Measurements from ENCODE around the gene MROH8.

Gene MROH8

DNA sequence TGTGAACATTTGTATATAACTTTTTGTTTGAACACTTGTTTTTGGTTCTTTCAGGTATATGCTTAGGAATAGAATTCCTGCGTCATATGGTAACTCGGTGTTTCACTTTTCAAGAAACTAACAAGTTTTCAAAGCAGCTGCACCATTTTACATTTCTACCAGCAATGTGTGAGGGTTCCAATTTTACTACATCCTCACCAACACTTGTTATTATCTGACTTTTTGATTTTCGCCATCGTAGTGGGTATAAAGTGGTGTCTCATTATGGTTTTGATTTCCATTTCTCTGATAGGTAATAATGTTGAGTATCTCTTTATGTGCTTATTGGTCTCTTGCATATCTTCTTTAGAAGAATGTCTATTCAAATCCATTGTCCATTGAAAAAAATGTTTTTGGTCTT is 39.6 kb upstream of the MROH8 start:
- Histone ChIP-seq H4K20me1 (peaks cover 29% of the 10 kb centered on the region), H3K9me3 (no peaks in the 10 kb centered on the region; the same call in 1 of the 2 replicates), H3K4me2 (no peak overlapping the region), H3K9ac (no peak overlapping the region), H3K4me3 (no peak overlapping the region), H3K36me3 (peaks cover 97% of the 10 kb centered on the region), H3K27me3 (no peaks in the 10 kb centered on the region), H3K4me1 (no peaks in the 10 kb centered on the region), H3K27ac (no peak overlapping the region)
- no peak for TF ChIP-seq Cebpa-rat (IDR thresholded peaks at IDR 0.05)

DNA sequence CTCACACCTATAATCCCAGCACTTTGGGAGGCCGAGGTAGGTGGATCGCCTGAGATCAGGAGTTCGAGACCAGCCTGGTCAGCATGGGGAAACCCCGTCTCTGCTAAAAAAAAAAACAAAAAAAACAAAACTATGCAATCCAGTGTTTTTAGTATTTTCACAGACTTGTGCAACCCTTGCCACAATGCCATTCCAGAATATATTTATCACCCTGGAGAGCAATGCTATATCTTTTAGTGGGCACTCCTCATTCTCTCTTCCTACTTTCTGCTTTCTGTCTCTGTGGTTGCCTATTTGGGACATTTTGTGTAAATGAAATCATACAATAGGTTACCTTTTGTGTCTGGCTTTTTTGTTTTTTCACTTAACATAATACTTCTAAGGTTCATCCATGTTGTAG is 39.1 kb upstream of the MROH8 start:
- TF ChIP-seq Cebpa-rat (IDR thresholded peaks at IDR 0.05): no peak
- no peak overlapping the region for H3K4me2 ChIP-seq
- H3K27ac ChIP-seq: no peak overlapping the region
- no peaks in the 10 kb centered on the region; the same call in 1 of the 2 replicates for H3K9me3 ChIP-seq
- H3K4me1 ChIP-seq: no peaks in the 10 kb centered on the region
- H3K36me3 ChIP-seq: peaks cover 97% of the 10 kb centered on the region
- peaks cover 29% of the 10 kb centered on the region for H4K20me1 ChIP-seq
- H3K4me3 ChIP-seq: no peak overlapping the region
- no peaks in the 10 kb centered on the region for H3K27me3 ChIP-seq
- no peak overlapping the region for H3K9ac ChIP-seq

DNA sequence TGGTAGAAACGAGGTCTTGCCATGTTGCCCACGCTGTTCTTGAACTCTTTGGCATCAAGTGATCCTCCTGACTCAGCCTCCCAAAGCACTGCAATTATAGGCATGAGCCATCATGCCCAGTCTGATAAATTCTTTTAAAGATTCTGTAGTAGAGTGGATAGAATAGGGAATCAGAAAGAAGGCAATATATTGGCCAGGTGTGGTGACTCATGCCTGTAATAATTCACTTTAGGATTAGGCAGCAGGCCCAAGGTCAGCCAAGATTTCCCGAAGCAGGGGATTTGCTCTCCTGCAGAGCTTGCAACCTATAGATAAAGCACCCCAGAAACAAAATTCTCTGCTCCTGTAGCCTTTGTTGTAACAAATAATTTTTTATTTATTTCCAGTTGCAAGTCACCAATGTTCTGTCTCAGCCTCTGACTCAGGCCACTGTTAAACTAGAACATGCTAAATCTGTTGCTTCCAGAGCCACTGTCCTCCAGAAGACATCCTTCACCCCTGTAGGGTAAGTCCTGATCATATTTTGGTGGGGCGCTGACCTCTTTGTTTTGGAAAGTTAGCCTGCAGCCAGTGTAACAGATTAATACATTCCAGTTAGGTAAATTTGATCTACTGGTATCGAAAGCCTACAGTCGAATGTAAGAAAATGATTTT is 30.4 kb upstream of the MROH8 start:
- H3K4me3 ChIP-seq: no peak overlapping the region
- H4K20me1 ChIP-seq: peaks cover 6% of the 10 kb centered on the region; the same call in 1 of the 2 replicates
- TF ChIP-seq Cebpa-rat (IDR thresholded peaks at IDR 0.05): no peak
- H3K36me3 ChIP-seq: peaks cover 100% of the 10 kb centered on the region
- no peak overlapping the region for H3K4me2 ChIP-seq
- no peak overlapping the region for H3K27ac ChIP-seq
- no peaks in the 10 kb centered on the region for H3K9me3 ChIP-seq
- H3K9ac ChIP-seq: no peak overlapping the region
- no peaks in the 10 kb centered on the region for H3K27me3 ChIP-seq
- no peaks in the 10 kb centered on the region for H3K4me1 ChIP-seq

DNA sequence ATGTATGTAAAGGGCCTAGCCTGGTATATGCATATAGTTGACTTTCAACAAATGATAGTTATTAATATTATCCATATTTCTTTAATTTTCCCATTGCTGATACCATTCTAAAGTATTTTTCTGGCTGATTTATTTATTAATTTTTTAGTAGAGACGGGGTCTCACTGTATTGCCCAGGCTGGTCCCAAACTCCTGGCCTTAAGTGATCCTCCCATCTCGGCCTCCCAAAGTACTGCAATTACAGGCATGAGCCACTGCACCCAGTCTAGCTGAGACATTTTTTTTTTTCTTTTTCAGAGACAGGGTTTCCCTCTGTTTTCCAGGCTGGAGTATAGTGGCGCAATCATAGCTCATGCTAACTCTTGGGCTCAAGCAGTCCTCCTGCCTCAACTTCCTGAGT is 29.8 kb upstream of the MROH8 start:
- Histone ChIP-seq H3K27ac (no peak overlapping the region), H3K36me3 (peaks cover 100% of the 10 kb centered on the region)

DNA sequence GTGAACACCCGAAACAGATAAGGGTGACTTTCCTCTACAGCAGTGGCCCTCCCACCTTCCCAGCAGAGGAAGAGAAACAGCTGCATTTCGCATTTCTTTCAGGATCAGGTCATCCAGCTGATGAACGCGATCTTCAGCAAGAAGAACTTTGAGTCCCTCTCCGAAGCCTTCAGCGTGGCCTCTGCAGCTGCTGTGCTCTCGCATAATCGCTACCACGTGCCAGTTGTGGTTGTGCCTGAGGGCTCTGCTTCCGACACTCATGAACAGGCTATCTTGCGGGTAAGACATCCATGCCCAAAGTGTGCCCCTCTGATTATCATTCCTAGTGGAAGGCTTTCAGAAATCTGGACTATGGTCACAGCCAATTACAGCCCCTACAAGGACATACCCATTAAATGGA is 27.8 kb upstream of the MROH8 start:
- no peak overlapping the region for H3K27ac ChIP-seq
- no peaks in the 10 kb centered on the region for H3K27me3 ChIP-seq
- H4K20me1 ChIP-seq: peaks cover 28% of the 10 kb centered on the region
- no peak overlapping the region for H3K4me2 ChIP-seq
- no peaks in the 10 kb centered on the region for H3K4me1 ChIP-seq
- no peak for TF ChIP-seq Cebpa-rat (IDR thresholded peaks at IDR 0.05)
- H3K36me3 ChIP-seq: peaks cover 100% of the 10 kb centered on the region
- no peaks in the 10 kb centered on the region for H3K9me3 ChIP-seq
- no peak overlapping the region for H3K9ac ChIP-seq
- no peak overlapping the region for H3K4me3 ChIP-seq

More for the DNA sequence above, 29.8 kb upstream of the MROH8 start:
- TF ChIP-seq Cebpa-rat (IDR thresholded peaks at IDR 0.05): no peak
- Histone ChIP-seq H4K20me1 (peaks cover 8% of the 10 kb centered on the region; the same call in 1 of the 2 replicates), H3K4me1 (no peaks in the 10 kb centered on the region), H3K9me3 (no peaks in the 10 kb centered on the region), H3K9ac (no peak overlapping the region), H3K4me2 (no peak overlapping the region), H3K27me3 (no peaks in the 10 kb centered on the region), H3K4me3 (no peak overlapping the region)

DNA sequence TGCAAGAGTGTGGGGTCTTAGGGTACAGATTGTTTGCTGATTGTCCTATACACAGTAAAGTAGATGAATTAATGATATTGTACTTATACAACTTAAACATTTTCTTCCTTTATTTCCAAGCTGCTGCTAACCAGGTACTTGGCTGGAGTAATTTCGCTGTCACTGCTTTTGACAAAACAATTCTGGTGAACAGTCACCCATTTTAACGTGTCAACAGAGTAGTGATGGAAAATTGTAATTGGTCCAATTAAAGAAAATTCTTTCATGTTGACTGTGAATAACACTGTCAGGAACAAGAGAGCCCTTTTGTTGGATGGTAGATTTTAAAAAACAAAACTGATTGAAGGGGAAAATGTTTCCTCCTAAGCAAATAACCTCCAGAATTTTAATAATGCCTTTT is 26.4 kb upstream of the MROH8 start:
- Histone ChIP-seq H3K9me3 (no peaks in the 10 kb centered on the region), H3K27me3 (no peaks in the 10 kb centered on the region), H4K20me1 (peaks cover 41% of the 10 kb centered on the region), H3K9ac (no peak overlapping the region), H3K36me3 (peaks cover 99% of the 10 kb centered on the region), H3K4me2 (no peak overlapping the region), H3K4me3 (no peak overlapping the region), H3K27ac (no peak overlapping the region), H3K4me1 (no peaks in the 10 kb centered on the region)
- no peak for TF ChIP-seq Cebpa-rat (IDR thresholded peaks at IDR 0.05)

DNA sequence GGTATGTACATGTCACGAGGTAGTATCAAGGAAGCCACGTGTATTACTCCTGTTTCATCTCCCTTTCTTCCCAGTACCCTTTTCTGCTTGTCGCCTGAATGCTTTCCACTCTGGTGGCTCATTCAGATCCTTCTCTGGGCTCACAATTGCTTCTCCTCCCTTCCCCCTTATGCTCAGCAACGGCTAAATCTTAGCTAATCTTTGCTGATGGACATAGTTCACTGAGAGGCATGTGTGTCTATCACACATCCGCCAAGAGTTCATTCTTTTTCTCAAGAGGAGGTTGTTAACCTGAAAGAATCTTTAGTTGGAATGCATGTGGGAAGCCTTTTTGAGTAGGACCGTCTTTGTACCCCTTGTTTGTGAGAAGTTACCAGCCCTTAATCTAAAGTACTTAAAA is 25.8 kb upstream of the MROH8 start:
- H3K27ac ChIP-seq: no peak overlapping the region
- no peak overlapping the region for H3K4me2 ChIP-seq
- H3K9me3 ChIP-seq: no peaks in the 10 kb centered on the region
- H3K9ac ChIP-seq: no peak overlapping the region
- no peak overlapping the region for H3K4me3 ChIP-seq
- no peak for TF ChIP-seq Cebpa-rat (IDR thresholded peaks at IDR 0.05)
- no peaks in the 10 kb centered on the region for H3K27me3 ChIP-seq
- no peaks in the 10 kb centered on the region for H3K4me1 ChIP-seq
- peaks cover 45% of the 10 kb centered on the region for H4K20me1 ChIP-seq
- H3K36me3 ChIP-seq: peaks cover 99% of the 10 kb centered on the region

DNA sequence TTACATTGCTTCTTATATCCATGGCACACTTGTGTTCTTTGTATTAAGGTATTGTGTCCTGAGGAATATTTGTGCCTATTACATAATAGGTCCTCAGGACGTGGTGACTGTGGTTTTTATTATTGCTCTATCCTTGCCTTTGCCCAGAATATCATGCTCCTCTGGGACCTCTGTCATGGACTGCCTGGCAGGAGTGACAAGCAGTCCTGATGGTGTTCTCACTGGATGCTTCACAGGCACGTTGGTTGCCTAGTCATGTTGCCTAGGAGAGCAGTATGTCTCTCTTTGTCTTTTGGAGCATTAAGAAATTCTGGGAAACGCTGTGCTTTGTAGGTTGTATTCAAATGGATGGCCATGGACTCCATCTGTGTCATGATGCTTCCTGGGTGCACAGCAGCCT is 24.7 kb upstream of the MROH8 start:
- peaks cover 99% of the 10 kb centered on the region for H3K36me3 ChIP-seq
- no peaks in the 10 kb centered on the region for H3K27me3 ChIP-seq
- H3K9me3 ChIP-seq: no peaks in the 10 kb centered on the region
- H3K4me3 ChIP-seq: no peak overlapping the region
- TF ChIP-seq Cebpa-rat (IDR thresholded peaks at IDR 0.05): no peak
- H3K27ac ChIP-seq: no peak overlapping the region
- H3K4me2 ChIP-seq: no peak overlapping the region
- H4K20me1 ChIP-seq: peaks cover 50% of the 10 kb centered on the region
- H3K4me1 ChIP-seq: no peaks in the 10 kb centered on the region
- H3K9ac ChIP-seq: no peak overlapping the region

DNA sequence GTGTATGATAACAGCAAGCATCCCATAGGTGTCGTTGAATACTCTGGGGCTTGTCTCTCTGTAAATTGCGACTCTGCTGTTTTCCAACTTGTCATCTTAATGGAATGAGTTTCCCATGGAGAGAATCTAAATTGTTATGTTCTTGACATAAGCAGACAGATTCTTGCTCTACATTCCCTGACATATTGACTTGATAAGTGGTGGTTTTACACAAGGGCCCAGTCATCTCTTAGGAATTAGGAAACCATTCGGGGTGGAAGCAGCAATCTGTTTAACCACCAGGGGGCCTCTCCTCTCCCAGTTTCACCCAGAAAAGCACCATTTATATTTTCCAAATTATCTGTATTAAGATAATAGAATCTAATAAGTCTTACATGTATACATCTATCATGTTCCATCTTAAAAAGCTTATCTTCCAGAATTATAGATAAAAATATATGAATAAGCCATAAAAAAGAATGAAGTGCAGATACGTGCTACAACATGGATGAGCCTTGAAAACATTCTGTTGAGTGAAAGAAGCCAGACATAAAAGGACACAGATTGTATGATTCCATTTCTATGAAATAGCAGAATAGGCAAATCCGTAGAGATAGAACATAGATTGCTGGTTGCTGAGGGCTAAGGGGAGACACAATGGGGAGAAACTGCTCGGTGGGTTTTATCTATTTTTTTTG is 23.1 kb upstream of the MROH8 start:
- Histone ChIP-seq H4K20me1 (peaks cover 67% of the 10 kb centered on the region), H3K27ac (no peak overlapping the region), H3K9ac (no peak overlapping the region), H3K9me3 (no peaks in the 10 kb centered on the region), H3K4me1 (no peaks in the 10 kb centered on the region), H3K27me3 (no peaks in the 10 kb centered on the region), H3K36me3 (peaks cover 99% of the 10 kb centered on the region), H3K4me2 (no peak overlapping the region), H3K4me3 (no peak overlapping the region)
- no peak for TF ChIP-seq Cebpa-rat (IDR thresholded peaks at IDR 0.05)

DNA sequence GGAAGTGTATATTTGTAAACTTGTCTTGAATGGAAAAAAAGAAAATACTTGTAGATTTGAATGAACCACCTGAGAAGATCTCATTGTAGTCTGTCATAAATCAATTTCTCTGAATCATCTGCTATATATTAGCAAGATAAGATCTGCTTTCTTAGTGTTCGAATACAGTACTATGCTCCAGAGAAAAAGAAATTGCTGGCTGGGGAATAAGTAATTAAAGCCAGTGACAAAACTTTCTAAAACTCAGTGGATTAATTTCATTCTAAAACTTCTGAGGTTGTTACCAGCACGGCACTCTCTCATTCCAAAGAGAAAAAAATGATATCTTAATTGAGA is 22.4 kb upstream of the MROH8 start:
- Histone ChIP-seq H3K27me3 (no peaks in the 10 kb centered on the region), H3K4me1 (no peaks in the 10 kb centered on the region), H3K36me3 (peaks cover 99% of the 10 kb centered on the region), H4K20me1 (peaks cover 73% of the 10 kb centered on the region), H3K27ac (no peak overlapping the region), H3K4me2 (no peak overlapping the region), H3K9ac (no peak overlapping the region), H3K4me3 (no peak overlapping the region), H3K9me3 (no peaks in the 10 kb centered on the region)
- no peak for TF ChIP-seq Cebpa-rat (IDR thresholded peaks at IDR 0.05)

All from BLaER1 (cell line).